KMS-11 (cell line): ENCODE data around the gene CAMK2G.

ENCODE experiments used
- H2AFZ ChIP-seq: fragments of 200-600 bp; sonication (generic); 2 replicates; pipeline ENCODE4 v1.6.1; 2016; ENCODE audit warnings: antibody characterized with exemption, mixed run types, low read depth
- H3K27ac ChIP-seq: fragments of 200-600 bp; sonication (generic); 2 replicates; pipeline ENCODE4 v1.6.1; 2016; ENCODE audit warnings: mild to moderate bottlenecking, mixed run types
- H3K27me3 ChIP-seq: fragments of 200-600 bp; sonication (generic); 2 replicates; pipeline ENCODE4 v1.6.1; 2017; ENCODE audit warnings: mild to moderate bottlenecking, low read depth, mixed run types, moderate library complexity; ENCODE audit not compliant: insufficient read depth
- H3K36me3 ChIP-seq: fragments of 200-600 bp; sonication (generic); 2 replicates; pipeline ENCODE4 v1.6.1; 2017; ENCODE audit warnings: mild to moderate bottlenecking, mixed run types; ENCODE audit not compliant: insufficient read depth
- H3K4me1 ChIP-seq: fragments of 200-600 bp; sonication (generic); 2 replicates; pipeline ENCODE4 v1.6.1; 2016; ENCODE audit warnings: mild to moderate bottlenecking, low read depth, mixed run types; ENCODE audit not compliant: poor library complexity, severe bottlenecking
- H3K4me2 ChIP-seq: fragments of 200-600 bp; sonication (generic); 2 replicates; pipeline ENCODE4 v1.7.0; 2016; ENCODE audit warnings: mild to moderate bottlenecking, mixed run types
- H3K4me3 ChIP-seq: fragments of 200-600 bp; sonication (generic); IDR thresholded peaks from 2 replicates; pipeline ENCODE4 v1.6.1; 2017; ENCODE audit warnings: low read depth, low read length, mixed read lengths; ENCODE audit not compliant: insufficient read depth
- H3K79me2 ChIP-seq: fragments of 200-600 bp; sonication (generic); 2 replicates; pipeline ENCODE4 v1.6.1; 2016; ENCODE audit warnings: low read depth, mixed run types; ENCODE audit not compliant: insufficient read depth
- H3K9ac ChIP-seq: fragments of 200-600 bp; sonication (generic); 2 replicates; pipeline ENCODE4 v1.6.1; 2016; ENCODE audit warnings: mild to moderate bottlenecking, mixed run types
- H4K20me1 ChIP-seq: fragments of 200-600 bp; sonication (generic); 2 replicates; pipeline ENCODE4 v1.6.1; 2016; ENCODE audit warnings: mild to moderate bottlenecking, mixed run types; ENCODE audit not compliant: insufficient read depth
- CTCF ChIP-seq: fragments of 200-600 bp; sonication (generic); conservative IDR thresholded peaks from 2 replicates; pipeline ENCODE4 v1.6.1; 2017; ENCODE audit warnings: low read depth, mild to moderate bottlenecking, antibody characterized with exemption, low read length, moderate library complexity, mixed read lengths

Gene CAMK2G

GRCh38 chr10:73843261-73843660, 31.1 kb downstream of the CAMK2G start:
- H3K27ac ChIP-seq, result no peak overlapping the region
- no peak overlapping the region for H3K4me3 ChIP-seq
- H4K20me1 ChIP-seq, result no peaks in the 10 kb centered on the region
- TF ChIP-seq CTCF, result no peak
- H3K79me2 ChIP-seq, result no peaks in the 10 kb centered on the region
- no peak overlapping the region for H3K4me2 ChIP-seq
- H3K4me1 ChIP-seq, result no peaks in the 10 kb centered on the region
- no peaks in the 10 kb centered on the region; the same call in 1 of the 2 replicates for H3K36me3 ChIP-seq
- H3K27me3 ChIP-seq, result no peaks in the 10 kb centered on the region
- no peak overlapping the region for H2AFZ ChIP-seq
- H3K9ac ChIP-seq, result no peak overlapping the region

- H3K27ac ChIP-seq, result no peak overlapping the region
- H2AFZ ChIP-seq, result no peak overlapping the region
- no peaks in the 10 kb centered on the region for H3K27me3 ChIP-seq
- TF ChIP-seq CTCF, result no peak
- H3K9ac ChIP-seq, result no peak overlapping the region
- H3K4me1 ChIP-seq, result no peaks in the 10 kb centered on the region
- no peak overlapping the region for H3K4me2 ChIP-seq
- no peaks in the 10 kb centered on the region; the same call in 1 of the 2 replicates for H3K36me3 ChIP-seq
- H3K79me2 ChIP-seq, result no peaks in the 10 kb centered on the region
- H4K20me1 ChIP-seq, result no peaks in the 10 kb centered on the region
- H3K4me3 ChIP-seq, result no peak overlapping the region
Observed at GRCh38 chr10:73842349-73842748, 32.0 kb downstream of the CAMK2G start.

GRCh38 chr10:73841526-73842285, 32.6 kb downstream of the CAMK2G start:
- Histone ChIP-seq H3K4me3 (no peak overlapping the region), H3K27me3 (no peaks in the 10 kb centered on the region), H3K79me2 (no peaks in the 10 kb centered on the region), H3K27ac (no peak overlapping the region), H3K9ac (no peak overlapping the region), H3K36me3 (no peaks in the 10 kb centered on the region; the same call in 1 of the 2 replicates), H3K4me2 (no peak overlapping the region), H2AFZ (no peak overlapping the region), H4K20me1 (no peaks in the 10 kb centered on the region), H3K4me1 (no peaks in the 10 kb centered on the region)
- no peak for TF ChIP-seq CTCF

GRCh38 chr10:73841061-73841421, 33.3 kb downstream of the CAMK2G start:
- no peak overlapping the region for H3K4me2 ChIP-seq
- no peaks in the 10 kb centered on the region; the same call in 1 of the 2 replicates for H3K36me3 ChIP-seq
- no peaks in the 10 kb centered on the region for H3K27me3 ChIP-seq
- H3K9ac ChIP-seq, result no peak overlapping the region
- no peak overlapping the region for H3K27ac ChIP-seq
- no peak overlapping the region for H2AFZ ChIP-seq
- no peak for TF ChIP-seq CTCF
- no peaks in the 10 kb centered on the region for H3K79me2 ChIP-seq
- H4K20me1 ChIP-seq, result no peaks in the 10 kb centered on the region
- no peaks in the 10 kb centered on the region for H3K4me1 ChIP-seq
- no peak overlapping the region for H3K4me3 ChIP-seq
